IMR-90 (cell line): ENCODE results near the gene NHSL2. TPM values are rescaled to one million over a fixed set of nuclear protein-coding genes. Genes with fewer than 3 reads are reported as not detected.

Experiments used
- ATAC-seq: fragments of 200-7000 bp; cut with Tn5 transposase; 2 replicates; pipeline ENCODE4 v1.9.1; 2020; ENCODE audit warnings: low read depth, mild to moderate bottlenecking, moderate library complexity
- BruUV-seq: library from RNA; stranded (reverse); fragments of 400-500 nt; replicated peaks from 2 replicates; lab custom pipeline; 2021; lab: Mats Ljungman, UMichigan
- CTCF ChIA-PET: fragments of 300-600 bp; formaldehyde crosslinking; extraction: SDS; loops from one replicate; lab custom pipeline; 2021; ENCODE audit warnings: antibody characterized with exemption; lab: Yijun Ruan, JAX
- POLR2A ChIA-PET: fragments of 300-600 bp; sonication (Branson Sonifier 250); formaldehyde crosslinking; loops from one replicate; lab custom pipeline; 2022; ENCODE audit warnings: antibody characterized with exemption; ENCODE audit not compliant: unreplicated experiment; lab: Charles Lee
- DNase-seq: peaks from one replicate; pipeline ENCODE4 v3.0.0; 2013
- H2AFZ ChIP-seq: replicated peaks from 2 replicates; pipeline ENCODE3; 2013; ENCODE audit warnings: low read length, mild to moderate bottlenecking; ENCODE audit not compliant: poor library complexity
- H2AK5ac ChIP-seq: 2 replicates; pipeline ENCODE4 v1.6.1; 2013; ENCODE audit warnings: low read depth, low read length, inconsistent platforms
- H2AK9ac ChIP-seq: replicated peaks from 2 replicates; pipeline ENCODE3; 2013; ENCODE audit warnings: mild to moderate bottlenecking, low read depth, low read length, moderate library complexity; ENCODE audit not compliant: poor library complexity
- H2BK120ac ChIP-seq: 2 replicates; pipeline ENCODE4 v1.6.1; 2013; ENCODE audit warnings: low read depth, low read length, inconsistent platforms
- H2BK15ac ChIP-seq: 3 replicates; pipeline ENCODE4 v1.6.1; 2013; ENCODE audit warnings: low read depth, low read length, inconsistent platforms
- H2BK20ac ChIP-seq: 2 replicates; pipeline ENCODE4 v1.6.1; 2013; ENCODE audit warnings: low read depth, mild to moderate bottlenecking, inconsistent platforms, low read length, moderate library complexity
- H2BK5ac ChIP-seq: 2 replicates; pipeline ENCODE4 v1.6.1; 2013; ENCODE audit warnings: mild to moderate bottlenecking, low read depth, low read length, inconsistent platforms; ENCODE audit not compliant: poor library complexity, severe bottlenecking
- H3K14ac ChIP-seq: replicated peaks from 2 replicates; pipeline ENCODE4 v1.6.1; 2013; ENCODE audit warnings: low read depth, low read length, inconsistent platforms
- H3K18ac ChIP-seq: 2 replicates; pipeline ENCODE4 v1.6.1; 2013; ENCODE audit warnings: low read depth, low read length, control low read depth
- H3K23ac ChIP-seq: 2 replicates; pipeline ENCODE4 v1.6.1; 2013; ENCODE audit warnings: low read depth, low read length, inconsistent platforms
- H3K27ac ChIP-seq: 2 replicates; pipeline ENCODE4 v1.5.1; 2013; ENCODE audit warnings: mild to moderate bottlenecking, control low read depth, low read length; ENCODE audit not compliant: insufficient read depth
- H3K27me3 ChIP-seq: 2 replicates; pipeline ENCODE4 v1.6.1; 2013; ENCODE audit warnings: low read length; ENCODE audit not compliant: control insufficient read depth, insufficient read depth
- H3K36me3 ChIP-seq: 2 replicates; pipeline ENCODE4 v1.6.1; 2013; ENCODE audit warnings: low read length, mixed read lengths; ENCODE audit not compliant: control insufficient read depth, insufficient read depth
- H3K4ac ChIP-seq: 2 replicates; pipeline ENCODE4 v1.6.1; 2013; ENCODE audit warnings: low read depth, low read length, inconsistent platforms
- H3K4me1 ChIP-seq: 2 replicates; pipeline ENCODE4 v1.6.1; 2013; ENCODE audit warnings: low read length, mixed read lengths; ENCODE audit not compliant: control insufficient read depth, insufficient read depth
- H3K4me2 ChIP-seq: 2 replicates; pipeline ENCODE4 v1.6.1; 2013; ENCODE audit warnings: low read depth, mild to moderate bottlenecking, control low read depth, low read length, moderate library complexity
- H3K4me3 ChIP-seq: 2 replicates; pipeline ENCODE4 v1.5.1; 2013; ENCODE audit warnings: low read depth, mild to moderate bottlenecking, control low read depth, low read length, moderate library complexity; ENCODE audit not compliant: insufficient read depth
- H3K56ac ChIP-seq: 2 replicates; pipeline ENCODE4 v1.6.1; 2013; ENCODE audit warnings: low read length, inconsistent platforms; ENCODE audit not compliant: insufficient read depth; ENCODE audit errors: extremely low read depth
- H3K79me1 ChIP-seq, 2 experiments: 2 replicates each; pipeline ENCODE4 v1.6.1; 2013; ENCODE audit warnings: low read length in 2 of 2, inconsistent platforms in 1 of 2, low read depth in 1 of 2
- H3K9ac ChIP-seq: 2 replicates; pipeline ENCODE4 v1.6.1; 2013; ENCODE audit warnings: low read depth, low read length, control low read depth
- H3K9me1 ChIP-seq: 2 replicates; pipeline ENCODE4 v1.6.1; 2013; ENCODE audit warnings: low read length, inconsistent platforms; ENCODE audit not compliant: insufficient read depth
- H3K9me3 ChIP-seq: 2 replicates; pipeline ENCODE4 v1.6.1; 2013; ENCODE audit warnings: low read length; ENCODE audit not compliant: control insufficient read depth, insufficient read depth
- H4K20me1 ChIP-seq: 2 replicates; pipeline ENCODE4 v1.6.1; 2013; ENCODE audit warnings: low read length, inconsistent platforms; ENCODE audit not compliant: insufficient read depth
- H4K5ac ChIP-seq: 2 replicates; pipeline ENCODE4 v1.6.1; 2013; ENCODE audit warnings: mild to moderate bottlenecking, low read depth, low read length, control low read depth
- H4K8ac ChIP-seq, 2 experiments: 2 replicates each; pipeline ENCODE4 v1.6.1; 2013; ENCODE audit warnings: low read depth in 2 of 2, low read length in 2 of 2, control low read depth in 1 of 2, inconsistent platforms in 1 of 2
- H4K91ac ChIP-seq: 2 replicates; pipeline ENCODE4 v1.6.1; 2013; ENCODE audit warnings: low read depth, low read length, inconsistent platforms; ENCODE audit not compliant: insufficient read depth
- BHLHE40 ChIP-seq: fragments of 150-350 bp; IDR thresholded peaks from 2 replicates; pipeline ENCODE4 v1.6.1; 2016; ENCODE audit warnings: mild to moderate bottlenecking, low read depth, low read length
- MAZ ChIP-seq: IDR thresholded peaks from 2 replicates; pipeline ENCODE4 v1.6.1; 2012; ENCODE audit warnings: low read depth, mild to moderate bottlenecking, low read length, improper control_type of control experiment, moderate library complexity, borderline replicate concordance
- MXI1 ChIP-seq: IDR thresholded peaks from 2 replicates; pipeline ENCODE4 v1.6.1; 2012; ENCODE audit warnings: low read depth, mild to moderate bottlenecking, low read length, moderate library complexity, borderline replicate concordance
- POLR2A ChIP-seq: IDR thresholded peaks from 2 replicates; pipeline ENCODE4 v1.6.1; 2012; ENCODE audit warnings: mild to moderate bottlenecking, low read depth, low read length
- SMC3 ChIP-seq: fragments of 150-350 bp; IDR thresholded peaks from 2 replicates; pipeline ENCODE4 v1.6.1; 2016; ENCODE audit warnings: low read depth, mild to moderate bottlenecking, antibody characterized with exemption, low read length, moderate library complexity
- whole genome bisulfite sequencing, 2 experiments: methylation state at CpG; one replicate each; pipeline versions ENCODE4 v1.1.5 to v1.1.7; 2013; ENCODE audit warnings: missing lambda C conversion rate in 2 of 2; ENCODE audit not compliant: insufficient read length in 1 of 2; ENCODE audit errors: extremely low coverage in 2 of 2; 5-methylcytosine and 5-hydroxymethylcytosine counted together
- dilution Hi-C: fragments of 300-500 bp; cut with HindIII; formaldehyde crosslinking; loops from one replicate; pipeline ENCODE4 v1.14.3; 2018; ENCODE audit warnings: low sequenced_read_pairs; ENCODE audit not compliant: unreplicated experiment
- in situ Hi-C: fragments of 300-500 bp; cut with MboI; formaldehyde crosslinking; loops from 3 replicates; pipeline ENCODE4 v1.14.3; 2019; ENCODE audit warnings: low sequenced_read_pairs, inconsistent platforms, mixed read lengths
- intact Hi-C: fragments of 100-400 bp; cut with micrococcal nuclease; formaldehyde crosslinking; loops from 2 replicates; pipeline ENCODE4 v1.10.0; 2022
- polyA plus RNA-seq, 3 experiments: library from polyadenylated mRNA; depleted of rRNA; stranded (reverse); fragments of >200 nt; gene quantifications; 2 replicates each; pipeline ENCODE4 v1.2.3, GENCODE V29; 2012; ENCODE audit warnings: low replicate concordance in 1 of 3
- total RNA-seq: library from RNA; depleted of rRNA; stranded (reverse); fragments of >200 nt; gene quantifications from 2 replicates; pipeline ENCODE4 v1.2.3, GENCODE V29; 2012

The NHSL2 gene
- total and polyA plus RNA-seq, 2 of the 4 experiments (the other 2 are of a cell fraction) = 0.72 to 0.75 TPM

GRCh38 chrX:72122621-72123337 is 212.1 kb downstream of the NHSL2 start:
- Histone ChIP-seq H2BK20ac (no peak overlapping the region), H2AK5ac (no peak overlapping the region), H3K14ac (no peak overlapping the region), H2AFZ (no peak overlapping the region), H4K91ac (no peak overlapping the region), H2BK5ac (no peak overlapping the region), H3K36me3 (no peaks in the 10 kb centered on the region), H3K9ac (no peak overlapping the region), H3K23ac (no peak overlapping the region), H2BK120ac (no peak overlapping the region), H2BK15ac (no peak overlapping the region), H3K27me3 (peaks cover 44% of the 10 kb centered on the region), H3K56ac (no peak overlapping the region), H3K4ac (no peak overlapping the region), H3K4me3 (no peak overlapping the region), H3K79me1 (no peaks in the 10 kb centered on the region), H3K4me2 (no peak overlapping the region), H4K5ac (no peak overlapping the region), H3K18ac (no peak overlapping the region), H3K9me1 (no peaks in the 10 kb centered on the region), H4K20me1 (no peaks in the 10 kb centered on the region), H3K27ac (no peak overlapping the region), H2AK9ac (no peak overlapping the region), H3K9me3 (no peaks in the 10 kb centered on the region), H4K8ac (no peak overlapping the region), H3K4me1 (peaks cover 7% of the 10 kb centered on the region; the same call in 1 of the 2 replicates)
- ChIA-PET POLR2A (no interaction called here), CTCF (no interaction called here)
- 54% methylated on average over 2 of the region's 6 CpGs; no CpG with 5 or more reads in 1 of the 2 experiments for WGBS, 2 experiments
- in situ Hi-C loops = no loop called here
- no peak for TF ChIP-seq BHLHE40
- TF ChIP-seq MAZ = no peak
- TF ChIP-seq SMC3 = no peak
- no peak for TF ChIP-seq MXI1
- no peak for TF ChIP-seq POLR2A
- DNase-seq (no peak), ATAC-seq (no peak)
- dilution Hi-C loops = no loop called here
- no TSS peak for BruUV-seq
- intact Hi-C loops = no loop called here
